ENCODE results near the gene DUSP7. TPM values are rescaled to one million over a fixed set of nuclear protein-coding genes. Genes with fewer than 3 reads are reported as not detected.

Gene DUSP7
- total RNA-seq, 1 donor from 2014 or later, result 32.5 TPM

GRCh38 chr3:52040600-52040999 lies 15.8 kb downstream of the DUSP7 start:
- Mint-ChIP-seq H3K27ac (ENCODE audit: unreplicated experiment) (peak overlapping the region; percentile 13), H3K4me1 (ENCODE audit: low read depth) (peaks cover 29% of the 10 kb centered on the region), H3K4me3 (ENCODE audit: unreplicated experiment) (no peak overlapping the region), H3K9me3 (ENCODE audit: low read depth) (no peaks in the 10 kb centered on the region), H3K27me3 (ENCODE audit: low read depth) (no peaks in the 10 kb centered on the region), H3K36me3 (ENCODE audit: low read depth) (no peaks in the 10 kb centered on the region)
- DNase-seq (ENCODE audit: low spot score), result no peak
- no peak for TF ChIP-seq CTCF (IDR thresholded peaks at IDR 0.05)

DNA sequence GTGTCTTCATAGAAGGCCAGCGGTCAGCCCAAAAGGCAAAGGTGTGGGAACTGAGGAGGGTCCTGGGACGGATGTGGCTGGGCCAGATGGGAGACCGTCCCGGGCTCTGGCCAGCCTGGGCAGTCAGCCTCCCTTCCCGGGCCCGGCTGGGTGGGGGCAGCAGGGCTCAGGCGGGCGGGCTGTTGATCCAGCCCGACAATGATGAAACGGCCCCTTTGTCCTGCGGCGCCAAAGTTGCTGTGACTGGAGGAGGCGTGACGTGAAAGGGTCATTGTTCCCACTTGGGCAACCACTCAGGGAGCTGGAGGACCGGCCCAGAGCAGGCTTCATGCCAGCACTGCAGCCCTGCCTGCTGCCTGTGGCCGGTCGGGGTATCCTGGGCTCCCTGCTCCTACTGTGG lies 16.5 kb downstream of the DUSP7 start:
- no peak for DNase-seq (ENCODE audit: low spot score)
- Mint-ChIP-seq H3K27ac (ENCODE audit: unreplicated experiment) (no peak overlapping the region), H3K36me3 (ENCODE audit: low read depth) (no peaks in the 10 kb centered on the region), H3K4me3 (ENCODE audit: unreplicated experiment) (no peak overlapping the region), H3K4me1 (ENCODE audit: low read depth) (peaks cover 22% of the 10 kb centered on the region), H3K27me3 (ENCODE audit: low read depth) (no peaks in the 10 kb centered on the region), H3K9me3 (ENCODE audit: low read depth) (no peaks in the 10 kb centered on the region)
- TF ChIP-seq CTCF (IDR thresholded peaks at IDR 0.05), result no peak

- no peaks in the 10 kb centered on the region for H3K36me3 Mint-ChIP-seq (ENCODE audit: low read depth)
- DNase-seq (ENCODE audit: low spot score), result no peak
- no peaks in the 10 kb centered on the region for H3K9me3 Mint-ChIP-seq (ENCODE audit: low read depth)
- TF ChIP-seq CTCF (IDR thresholded peaks at IDR 0.05), result no peak
- H3K27me3 Mint-ChIP-seq (ENCODE audit: low read depth), result no peaks in the 10 kb centered on the region
- no peak overlapping the region for H3K27ac Mint-ChIP-seq (ENCODE audit: unreplicated experiment)
- H3K4me3 Mint-ChIP-seq (ENCODE audit: unreplicated experiment), result no peak overlapping the region
- H3K4me1 Mint-ChIP-seq (ENCODE audit: low read depth), result peaks cover 18% of the 10 kb centered on the region
Observed at GRCh38 chr3:52039426-52039825, 16.9 kb downstream of the DUSP7 start.

DNA sequence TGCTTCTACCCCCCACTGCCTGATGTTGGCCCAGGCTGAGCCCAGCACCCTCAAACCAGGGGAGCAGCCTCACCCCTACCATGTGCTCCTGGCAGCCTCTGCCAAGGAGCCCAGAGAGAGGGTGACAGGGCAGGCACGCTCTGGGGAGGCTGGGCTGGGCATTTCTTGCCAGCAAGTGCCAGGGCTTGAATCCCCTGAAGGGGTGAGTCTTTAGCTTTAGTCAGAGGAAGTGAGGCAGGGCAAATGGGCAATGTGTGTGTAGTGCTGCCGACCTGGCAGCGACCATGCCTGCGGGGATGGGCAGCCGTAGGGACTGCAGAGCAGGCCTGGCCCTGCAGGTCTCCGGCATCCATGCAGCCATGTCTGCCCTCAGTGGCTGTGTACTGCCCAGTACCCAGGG lies 18.1 kb downstream of the DUSP7 start:
- Mint-ChIP-seq H3K27ac (ENCODE audit: unreplicated experiment) (no peak overlapping the region), H3K4me3 (ENCODE audit: unreplicated experiment) (no peak overlapping the region), H3K36me3 (ENCODE audit: low read depth) (no peaks in the 10 kb centered on the region), H3K27me3 (ENCODE audit: low read depth) (no peaks in the 10 kb centered on the region), H3K4me1 (ENCODE audit: low read depth) (peaks cover 6% of the 10 kb centered on the region), H3K9me3 (ENCODE audit: low read depth) (no peaks in the 10 kb centered on the region)
- no peak for DNase-seq (ENCODE audit: low spot score)
- TF ChIP-seq CTCF (IDR thresholded peaks at IDR 0.05), result no peak

- H3K27me3 Mint-ChIP-seq (ENCODE audit: low read depth), result no peaks in the 10 kb centered on the region
- no peak overlapping the region for H3K4me3 Mint-ChIP-seq (ENCODE audit: unreplicated experiment)
- H3K27ac Mint-ChIP-seq (ENCODE audit: unreplicated experiment), result no peak overlapping the region
- no peaks in the 10 kb centered on the region for H3K36me3 Mint-ChIP-seq (ENCODE audit: low read depth)
- H3K9me3 Mint-ChIP-seq (ENCODE audit: low read depth), result no peaks in the 10 kb centered on the region
- DNase-seq (ENCODE audit: low spot score), result no peak
- no peak for TF ChIP-seq CTCF (IDR thresholded peaks at IDR 0.05)
- H3K4me1 Mint-ChIP-seq (ENCODE audit: low read depth), result peaks cover 6% of the 10 kb centered on the region
Observed at GRCh38 chr3:52037291-52037690, 19.1 kb downstream of the DUSP7 start.

All from chondrocyte (in vitro differentiated cells).